GM18505 (cell line): ENCODE results near the gene PNLIPRP2.

Source experiments
- ATAC-seq: cut with Tn5 transposase; IDR thresholded peaks from one replicate; pipeline ENCODE4 v1.9.1; 2021; ENCODE audit not compliant: unreplicated experiment
- POLR2A ChIP-seq: IDR thresholded peaks from 4 replicates; pipeline ENCODE4 v1.6.1; 2011; ENCODE audit warnings: borderline replicate concordance; ENCODE audit not compliant: insufficient read depth, insufficient read length; ENCODE audit errors: extremely low read depth

Gene PNLIPRP2

GRCh38 chr10:116669832-116670644 is 49.3 kb downstream of the PNLIPRP2 start:
- no peak for ATAC-seq
- no peak for TF ChIP-seq POLR2A

- no peak for ATAC-seq
- TF ChIP-seq POLR2A = no peak
These were observed 50.0 kb downstream of the PNLIPRP2 start for GRCh38 chr10:116670706-116671105.

- ATAC-seq = no peak
- no peak for TF ChIP-seq POLR2A
These were observed 50.6 kb downstream of the PNLIPRP2 start for GRCh38 chr10:116671274-116671926.

GRCh38 chr10:116672891-116673290 is 52.1 kb downstream of the PNLIPRP2 start:
- no peak for TF ChIP-seq POLR2A

GRCh38 chr10:116673866-116674265 is 53.1 kb downstream of the PNLIPRP2 start:
- ATAC-seq = no peak
- TF ChIP-seq POLR2A = no peak

More at GRCh38 chr10:116672891-116673290, 52.1 kb downstream of the PNLIPRP2 start:
- no peak for ATAC-seq

GRCh38 chr10:116674901-116675423 is 54.2 kb downstream of the PNLIPRP2 start:
- TF ChIP-seq POLR2A = no peak
- no peak for ATAC-seq

- ATAC-seq = no peak
- no peak for TF ChIP-seq POLR2A
These were observed 55.4 kb downstream of the PNLIPRP2 start for GRCh38 chr10:116676118-116676517.

GRCh38 chr10:116676633-116677032 is 55.9 kb downstream of the PNLIPRP2 start:
- ATAC-seq = no peak

GRCh38 chr10:116679351-116679750 is 58.6 kb downstream of the PNLIPRP2 start:
- TF ChIP-seq POLR2A = no peak
- no peak for ATAC-seq

More at GRCh38 chr10:116676633-116677032, 55.9 kb downstream of the PNLIPRP2 start:
- no peak for TF ChIP-seq POLR2A

GRCh38 chr10:116683166-116683565 is 62.4 kb downstream of the PNLIPRP2 start:
- no peak for ATAC-seq
- no peak for TF ChIP-seq POLR2A

- no peak for ATAC-seq
These were observed 63.1 kb downstream of the PNLIPRP2 start for GRCh38 chr10:116683821-116684220.

GRCh38 chr10:116684781-116685180 is 64.0 kb downstream of the PNLIPRP2 start:
- TF ChIP-seq POLR2A = no peak
- ATAC-seq = no peak

More at GRCh38 chr10:116683821-116684220, 63.1 kb downstream of the PNLIPRP2 start:
- no peak for TF ChIP-seq POLR2A

GRCh38 chr10:116685807-116686206 is 65.1 kb downstream of the PNLIPRP2 start:
- TF ChIP-seq POLR2A = no peak
- ATAC-seq = no peak

- TF ChIP-seq POLR2A = no peak
- no peak for ATAC-seq
These were observed 65.9 kb downstream of the PNLIPRP2 start for GRCh38 chr10:116686632-116687031.
